ENCODE data around the gene DIP2A. TPM values are rescaled to one million over a fixed set of nuclear protein-coding genes. Genes with fewer than 3 reads are reported as not detected.

The DIP2A gene
- total and polyA plus RNA-seq, 4 donors: 15.5 to 71.4 (median 28.7) TPM

- Histone ChIP-seq H3K9ac (ENCODE audit: insufficient read depth in 1 of 2, low read length in 2 of 2) (no peak overlapping the region), H3K27ac (ENCODE audit: low read depth in 1 of 2, low read length in 1 of 2) (no peak overlapping the region), H3K27me3 (ENCODE audit: control insufficient read depth in 3 of 3, insufficient read depth in 3 of 3, low read length in 2 of 3) (no peaks in the 10 kb centered on the region), H3K9me3 (ENCODE audit: control insufficient read depth in 4 of 4, insufficient read depth in 3 of 4, low read length in 3 of 4) (no peaks in the 10 kb centered on the region), H3K36me3 (ENCODE audit: control insufficient read depth in 4 of 4, insufficient read depth in 4 of 4, low read length in 4 of 4) (peaks cover 15 to 63% (median 50%) of the 10 kb centered on the region in 4 donors), H3K4me1 (ENCODE audit: control insufficient read depth in 5 of 5, insufficient read depth in 5 of 5, low read length in 5 of 5) (no peaks in the 10 kb centered on the region), H3K4me3 (no peak overlapping the region)
- no peak for DNase-seq
- no peak for ATAC-seq (ENCODE audit: insufficient read depth, low FRiP score)
- 89 to 96% methylated on average over 8 of the region's 8 CpGs for WGBS, 2 donors
- no peak for TF ChIP-seq CTCF (IDR thresholded peaks at IDR 0.05; ENCODE audit: control extremely low read depth, extremely low read depth)
These were observed 85.3 kb downstream of the DIP2A start for GRCh38 chr21:46544003-46544402.

- WGBS, 2 donors: 78 to 82% methylated on average over 5 of the region's 5 CpGs
- Histone ChIP-seq H3K27me3 (ENCODE audit: control insufficient read depth in 3 of 3, insufficient read depth in 3 of 3, low read length in 2 of 3) (no peaks in the 10 kb centered on the region), H3K9ac (ENCODE audit: insufficient read depth in 1 of 2, low read length in 2 of 2) (no peak overlapping the region), H3K36me3 (ENCODE audit: control insufficient read depth in 4 of 4, insufficient read depth in 4 of 4, low read length in 4 of 4) (peaks cover 15 to 61% (median 49%) of the 10 kb centered on the region in 4 donors), H3K4me1 (ENCODE audit: control insufficient read depth in 5 of 5, insufficient read depth in 5 of 5, low read length in 5 of 5) (no peaks in the 10 kb centered on the region), H3K27ac (ENCODE audit: low read depth in 1 of 2, low read length in 1 of 2) (no peak overlapping the region), H3K4me3 (no peak overlapping the region), H3K9me3 (ENCODE audit: control insufficient read depth in 4 of 4, insufficient read depth in 3 of 4, low read length in 3 of 4) (no peaks in the 10 kb centered on the region)
- ATAC-seq (ENCODE audit: insufficient read depth, low FRiP score): no peak
- DNase-seq: no peak
- TF ChIP-seq CTCF (IDR thresholded peaks at IDR 0.05; ENCODE audit: control extremely low read depth, extremely low read depth): no peak
These were observed 86.1 kb downstream of the DIP2A start for GRCh38 chr21:46544824-46545223.

- H3K36me3 ChIP-seq (ENCODE audit: control insufficient read depth in 4 of 4, insufficient read depth in 4 of 4, low read length in 4 of 4): peaks cover 15 to 58% (median 49%) of the 10 kb centered on the region in 4 donors
- no peaks in the 10 kb centered on the region for H3K27me3 ChIP-seq (ENCODE audit: control insufficient read depth in 3 of 3, insufficient read depth in 3 of 3, low read length in 2 of 3)
- 93 to 98% methylated on average over 5 of the region's 5 CpGs for WGBS, 2 donors
- H3K9ac ChIP-seq (ENCODE audit: insufficient read depth in 1 of 2, low read length in 2 of 2): no peak overlapping the region
- no peak overlapping the region for H3K4me3 ChIP-seq
- no peaks in the 10 kb centered on the region for H3K4me1 ChIP-seq (ENCODE audit: control insufficient read depth in 5 of 5, insufficient read depth in 5 of 5, low read length in 5 of 5)
- DNase-seq (no peak), ATAC-seq (ENCODE audit: insufficient read depth, low FRiP score) (no peak)
- no peaks in the 10 kb centered on the region for H3K9me3 ChIP-seq (ENCODE audit: control insufficient read depth in 4 of 4, insufficient read depth in 3 of 4, low read length in 3 of 4)
- no peak for TF ChIP-seq CTCF (IDR thresholded peaks at IDR 0.05; ENCODE audit: control extremely low read depth, extremely low read depth)
- no peak overlapping the region for H3K27ac ChIP-seq (ENCODE audit: low read depth in 1 of 2, low read length in 1 of 2)
These were observed 86.7 kb downstream of the DIP2A start for GRCh38 chr21:46545363-46545762.

GRCh38 chr21:46545911-46546310, 87.2 kb downstream of the DIP2A start:
- WGBS, 2 donors: 91 to 94% methylated on average over 8 of the region's 8 CpGs
- Histone ChIP-seq H3K9me3 (ENCODE audit: control insufficient read depth in 4 of 4, insufficient read depth in 3 of 4, low read length in 3 of 4) (no peaks in the 10 kb centered on the region), H3K4me3 (no peak overlapping the region), H3K9ac (ENCODE audit: insufficient read depth in 1 of 2, low read length in 2 of 2) (no peak overlapping the region), H3K4me1 (ENCODE audit: control insufficient read depth in 5 of 5, insufficient read depth in 5 of 5, low read length in 5 of 5) (no peaks in the 10 kb centered on the region), H3K27ac (ENCODE audit: low read depth in 1 of 2, low read length in 1 of 2) (no peak overlapping the region), H3K36me3 (ENCODE audit: control insufficient read depth in 4 of 4, insufficient read depth in 4 of 4, low read length in 4 of 4) (peaks cover 15 to 64% (median 54%) of the 10 kb centered on the region in 4 donors), H3K27me3 (ENCODE audit: control insufficient read depth in 3 of 3, insufficient read depth in 3 of 3, low read length in 2 of 3) (no peaks in the 10 kb centered on the region)
- no peak for DNase-seq
- no peak for TF ChIP-seq CTCF (IDR thresholded peaks at IDR 0.05; ENCODE audit: control extremely low read depth, extremely low read depth)
- ATAC-seq (ENCODE audit: insufficient read depth, low FRiP score): no peak
